Keratinocyte (primary cell): ENCODE data around the gene NAV3.

Source experiments
- CTCF ChIP-seq, 3 experiments: IDR thresholded peaks in 1 of 3; conservative IDR thresholded peaks in 1 of 3; optimal IDR thresholded peaks in 1 of 3; 2 replicates in 2 of 3; 3 replicates in 1 of 3; pipeline versions ENCODE3 to v1.5.1; 2011; ENCODE audit warnings: low read length in 3 of 3, mild to moderate bottlenecking in 3 of 3, moderate library complexity in 2 of 3, control low read depth in 1 of 3, inconsistent platforms in 1 of 3; ENCODE audit not compliant: insufficient read depth in 2 of 3; ENCODE audit errors: extremely low read depth in 1 of 3
- EZH2 ChIP-seq: IDR thresholded peaks from one replicate; pipeline ENCODE4 v1.6.1; 2012; ENCODE audit warnings: inconsistent platforms, mild to moderate bottlenecking, low read length, moderate library complexity

GRCh38 chr12:78096909-78097597, 266.4 kb downstream of the NAV3 start:
- no peak for TF ChIP-seq EZH2
- TF ChIP-seq CTCF (optimal IDR thresholded peaks at IDR 0.05 in 1 of 3, IDR thresholded peaks at IDR 0.05 in 1 of 3, conservative IDR thresholded peaks at IDR 0.05 in 1 of 3; ENCODE audit: extremely low read depth in 1 of 3, insufficient read depth in 2 of 3, low read length in 3 of 3) = no peak
